ENCODE data around the gene SH3GL3. TPM values are rescaled to one million over a fixed set of nuclear protein-coding genes. Genes with fewer than 3 reads are reported as not detected.

The SH3GL3 gene
- total RNA-seq, 1 experiment from 2014 or later, result not detected

GRCh38 chr15:83476708-83477107 lies 29.6 kb downstream of the SH3GL3 start:
- Histone ChIP-seq H3K4me1 (no peaks in the 10 kb centered on the region), H3K9me3 (replicated peaks) (no peaks in the 10 kb centered on the region), H3K4me3 (no peak overlapping the region), H3K36me3 (no peaks in the 10 kb centered on the region), H3K27ac (no peak overlapping the region), H3K27me3 (no peaks in the 10 kb centered on the region)
- no peak for DNase-seq

GRCh38 chr15:83477172-83477807 lies 30.1 kb downstream of the SH3GL3 start:
- DNase-seq, result no peak
- Histone ChIP-seq H3K27ac (no peak overlapping the region), H3K27me3 (no peaks in the 10 kb centered on the region), H3K9me3 (replicated peaks) (no peaks in the 10 kb centered on the region), H3K4me3 (no peak overlapping the region), H3K4me1 (no peaks in the 10 kb centered on the region), H3K36me3 (no peaks in the 10 kb centered on the region)

- no peaks in the 10 kb centered on the region for H3K4me1 ChIP-seq
- H3K27me3 ChIP-seq, result no peaks in the 10 kb centered on the region
- H3K36me3 ChIP-seq, result no peaks in the 10 kb centered on the region
- no peak overlapping the region for H3K27ac ChIP-seq
- DNase-seq, result no peak
- no peaks in the 10 kb centered on the region; the same call in 1 of the 2 replicates for H3K9me3 ChIP-seq (replicated peaks)
- no peak overlapping the region for H3K4me3 ChIP-seq
These were observed 30.8 kb downstream of the SH3GL3 start for GRCh38 chr15:83477808-83478537.

GRCh38 chr15:83483612-83484011 lies 36.5 kb downstream of the SH3GL3 start:
- Histone ChIP-seq H3K27me3 (no peaks in the 10 kb centered on the region), H3K4me1 (no peaks in the 10 kb centered on the region), H3K9me3 (replicated peaks) (peaks cover 7% of the 10 kb centered on the region; the same call in 1 of the 2 replicates), H3K36me3 (no peaks in the 10 kb centered on the region), H3K27ac (no peak overlapping the region), H3K4me3 (no peak overlapping the region)
- DNase-seq, result no peak

GRCh38 chr15:83484636-83485035 lies 37.5 kb downstream of the SH3GL3 start:
- no peaks in the 10 kb centered on the region for H3K27me3 ChIP-seq
- H3K4me1 ChIP-seq, result no peaks in the 10 kb centered on the region
- H3K27ac ChIP-seq, result no peak overlapping the region
- H3K9me3 ChIP-seq (replicated peaks), result peaks cover 7% of the 10 kb centered on the region; the same call in 1 of the 2 replicates
- H3K4me3 ChIP-seq, result no peak overlapping the region
- no peak for DNase-seq
- H3K36me3 ChIP-seq, result no peaks in the 10 kb centered on the region

GRCh38 chr15:83486363-83486762 lies 39.2 kb downstream of the SH3GL3 start:
- no peak overlapping the region for H3K4me3 ChIP-seq
- no peak for DNase-seq
- no peaks in the 10 kb centered on the region for H3K4me1 ChIP-seq
- peaks cover 7% of the 10 kb centered on the region; the same call in 1 of the 2 replicates for H3K9me3 ChIP-seq (replicated peaks)
- no peaks in the 10 kb centered on the region for H3K27me3 ChIP-seq
- H3K27ac ChIP-seq, result no peak overlapping the region
- no peaks in the 10 kb centered on the region for H3K36me3 ChIP-seq

- Histone ChIP-seq H3K4me1 (no peaks in the 10 kb centered on the region), H3K27me3 (no peaks in the 10 kb centered on the region), H3K4me3 (no peak overlapping the region), H3K36me3 (no peaks in the 10 kb centered on the region), H3K9me3 (replicated peaks) (peaks cover 7% of the 10 kb centered on the region; the same call in 1 of the 2 replicates), H3K27ac (no peak overlapping the region)
- no peak for DNase-seq
These were observed 40.4 kb downstream of the SH3GL3 start for GRCh38 chr15:83487519-83487918.

GRCh38 chr15:83489690-83490089 lies 42.5 kb downstream of the SH3GL3 start:
- H3K27ac ChIP-seq, result no peak overlapping the region
- H3K36me3 ChIP-seq, result no peaks in the 10 kb centered on the region
- no peak overlapping the region for H3K4me3 ChIP-seq
- H3K4me1 ChIP-seq, result no peaks in the 10 kb centered on the region
- H3K9me3 ChIP-seq (replicated peaks), result 0 out of 2 replicates have a peak, but pooled peaks cover 3% of the 10 kb centered on the region
- DNase-seq, result no peak
- H3K27me3 ChIP-seq, result no peaks in the 10 kb centered on the region

GRCh38 chr15:83491486-83491885 lies 44.3 kb downstream of the SH3GL3 start:
- Histone ChIP-seq H3K9me3 (replicated peaks) (0 out of 2 replicates have a peak, but pooled peaks cover under 1% of the 10 kb centered on the region), H3K27ac (no peak overlapping the region), H3K4me1 (no peaks in the 10 kb centered on the region), H3K36me3 (no peaks in the 10 kb centered on the region), H3K27me3 (no peaks in the 10 kb centered on the region), H3K4me3 (no peak overlapping the region)
- no peak for DNase-seq

- Histone ChIP-seq H3K4me3 (no peak overlapping the region), H3K36me3 (no peaks in the 10 kb centered on the region), H3K4me1 (no peaks in the 10 kb centered on the region), H3K27me3 (no peaks in the 10 kb centered on the region), H3K27ac (no peak overlapping the region), H3K9me3 (replicated peaks) (no peaks in the 10 kb centered on the region)
- no peak for DNase-seq
These were observed 49.6 kb downstream of the SH3GL3 start for GRCh38 chr15:83496766-83497165.

GRCh38 chr15:83498374-83498773 lies 51.2 kb downstream of the SH3GL3 start:
- H3K27me3 ChIP-seq, result peaks cover under 1% of the 10 kb centered on the region; the same call in 1 of the 2 replicates
- DNase-seq, result no peak
- no peaks in the 10 kb centered on the region for H3K36me3 ChIP-seq
- no peaks in the 10 kb centered on the region for H3K4me1 ChIP-seq
- H3K9me3 ChIP-seq (replicated peaks), result no peaks in the 10 kb centered on the region
- no peak overlapping the region for H3K4me3 ChIP-seq
- no peak overlapping the region for H3K27ac ChIP-seq

GRCh38 chr15:83498801-83499200 lies 51.7 kb downstream of the SH3GL3 start:
- no peak for DNase-seq
- H3K36me3 ChIP-seq, result no peaks in the 10 kb centered on the region
- no peaks in the 10 kb centered on the region for H3K4me1 ChIP-seq
- H3K9me3 ChIP-seq (replicated peaks), result no peaks in the 10 kb centered on the region
- peaks cover 3% of the 10 kb centered on the region; the same call in 1 of the 2 replicates for H3K27me3 ChIP-seq
- H3K27ac ChIP-seq, result no peak overlapping the region
- H3K4me3 ChIP-seq, result no peak overlapping the region

GRCh38 chr15:83499476-83499875 lies 52.3 kb downstream of the SH3GL3 start:
- DNase-seq, result no peak
- H3K27me3 ChIP-seq, result peaks cover 3% of the 10 kb centered on the region; the same call in 1 of the 2 replicates
- H3K9me3 ChIP-seq (replicated peaks), result no peaks in the 10 kb centered on the region
- H3K27ac ChIP-seq, result no peak overlapping the region
- no peaks in the 10 kb centered on the region for H3K4me1 ChIP-seq
- H3K4me3 ChIP-seq, result no peak overlapping the region
- no peaks in the 10 kb centered on the region for H3K36me3 ChIP-seq

- Histone ChIP-seq H3K4me3 (no peak overlapping the region), H3K27me3 (peaks cover 3% of the 10 kb centered on the region; the same call in 1 of the 2 replicates), H3K4me1 (no peaks in the 10 kb centered on the region)
These were observed 56.6 kb downstream of the SH3GL3 start for GRCh38 chr15:83503595-83504364.

GRCh38 chr15:83504365-83504764 lies 57.2 kb downstream of the SH3GL3 start:
- Histone ChIP-seq H3K36me3 (no peaks in the 10 kb centered on the region), H3K4me1 (no peaks in the 10 kb centered on the region), H3K27ac (no peak overlapping the region), H3K9me3 (replicated peaks) (no peaks in the 10 kb centered on the region), H3K27me3 (peaks cover 3% of the 10 kb centered on the region; the same call in 1 of the 2 replicates), H3K4me3 (no peak overlapping the region)
- no peak for DNase-seq

More at GRCh38 chr15:83503595-83504364, 56.6 kb downstream of the SH3GL3 start:
- H3K27ac ChIP-seq, result no peak overlapping the region
- no peaks in the 10 kb centered on the region for H3K36me3 ChIP-seq
- no peaks in the 10 kb centered on the region for H3K9me3 ChIP-seq (replicated peaks)
- DNase-seq, result no peak

Data from SJCRH30 (cell line).